GM21526 (cell line): ENCODE data around the gene C14orf180.
"Not testable (repeated sequence)": the region's sequence is repeated elsewhere in the genome, so short reads cannot be mapped to it uniquely, and the experiment has no call there.

Source experiments
- ATAC-seq: cut with Tn5 transposase; IDR thresholded peaks from one replicate; pipeline ENCODE4 v1.9.1; 2021; ENCODE audit warnings: moderate library complexity; ENCODE audit not compliant: unreplicated experiment, low FRiP score

The C14orf180 gene

DNA sequence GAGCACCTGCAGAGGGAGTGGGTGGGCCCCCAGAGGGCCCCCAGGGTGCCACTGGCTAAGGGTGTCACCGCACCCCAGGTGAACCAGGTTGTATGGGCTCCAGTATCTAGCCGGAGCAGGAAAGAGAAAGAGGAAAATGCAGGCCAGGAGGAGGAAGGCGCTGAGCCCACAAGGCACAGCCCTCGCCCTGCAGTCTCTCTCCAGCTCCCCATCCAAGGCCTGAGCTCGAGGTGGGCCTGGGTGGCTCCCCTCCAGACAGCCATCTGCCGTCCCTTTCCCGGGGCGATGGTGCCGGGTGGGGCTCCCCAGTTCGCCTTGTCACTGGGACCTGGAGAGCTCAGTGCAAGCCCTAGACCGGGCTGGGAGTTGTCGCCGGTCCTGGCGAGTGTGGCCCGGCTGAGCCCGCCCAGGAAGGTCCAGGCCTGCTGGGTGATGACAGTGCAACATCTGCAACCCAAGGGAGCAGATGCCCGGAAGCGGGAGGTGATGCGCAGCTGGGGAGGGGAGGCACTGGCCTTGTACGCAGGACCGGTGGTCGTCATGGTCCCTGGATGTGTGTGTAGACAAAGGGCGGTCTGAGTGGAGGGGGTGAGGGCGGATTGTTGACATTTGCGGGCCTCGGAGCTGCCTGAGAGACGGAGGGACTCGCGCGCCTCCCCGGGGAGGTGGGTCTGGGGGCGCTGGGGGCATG is 24.3 kb downstream of the C14orf180 start:
- ATAC-seq: no peak

DNA sequence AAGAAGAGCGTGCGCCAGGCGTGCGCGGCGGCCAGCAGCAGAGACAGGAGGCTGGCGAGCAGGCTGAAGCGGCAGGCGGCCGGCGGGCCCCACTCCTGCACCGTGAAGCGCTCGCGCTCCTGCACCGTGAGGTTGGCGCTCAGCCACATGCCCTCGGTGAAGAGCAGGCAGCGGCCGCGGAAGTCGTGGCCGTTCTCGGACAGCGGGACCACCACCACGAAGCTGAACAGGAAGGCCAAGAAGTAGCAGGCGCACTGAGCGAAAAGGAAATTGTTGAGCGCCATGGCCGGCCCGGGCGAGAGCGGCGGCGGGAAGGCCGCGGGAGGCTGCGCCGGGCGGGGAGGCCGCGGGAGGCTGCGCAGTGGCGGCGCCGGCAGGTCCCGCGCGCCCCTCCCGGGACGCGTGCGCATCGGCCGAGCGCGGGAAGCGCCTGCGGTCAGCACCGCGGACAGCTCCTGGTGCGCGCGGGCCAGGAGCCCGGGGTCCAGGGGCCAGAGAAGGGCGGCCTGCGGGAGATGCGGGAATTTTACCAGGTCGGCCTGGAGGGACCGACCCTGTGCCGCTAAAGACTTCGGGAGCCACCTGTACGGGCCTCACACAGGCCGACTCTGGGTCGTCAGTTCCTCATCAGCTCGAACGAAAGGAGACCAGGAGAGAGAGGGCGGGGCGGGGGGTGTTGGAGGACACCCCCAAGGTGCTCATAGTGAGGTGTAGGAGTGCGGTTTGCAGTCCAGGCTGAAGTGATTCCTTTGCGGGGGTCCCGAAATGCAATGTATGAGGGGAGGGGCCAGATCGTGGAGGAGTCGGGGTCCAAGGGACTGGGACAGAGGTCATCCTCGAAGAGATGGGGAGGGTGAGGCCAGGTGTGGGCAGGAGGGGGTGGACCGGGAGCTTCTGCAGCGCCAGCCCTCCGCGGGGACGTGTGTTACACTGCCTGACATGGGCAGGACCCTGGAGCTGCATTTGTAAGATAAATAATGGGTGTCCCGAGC is 25.2 kb downstream of the C14orf180 start, which contains the start of gene TMEM179:
Gene TMEM179, minus strand, starts transcription at position 315 of the 992 bp plus-strand sequence. Its CDS starts 31 bp downstream, at position 284.
- ATAC-seq: no peak

- no peak for ATAC-seq
Observed at GRCh38 chr14:104609666-104610065, 30.1 kb downstream of the C14orf180 start.

DNA sequence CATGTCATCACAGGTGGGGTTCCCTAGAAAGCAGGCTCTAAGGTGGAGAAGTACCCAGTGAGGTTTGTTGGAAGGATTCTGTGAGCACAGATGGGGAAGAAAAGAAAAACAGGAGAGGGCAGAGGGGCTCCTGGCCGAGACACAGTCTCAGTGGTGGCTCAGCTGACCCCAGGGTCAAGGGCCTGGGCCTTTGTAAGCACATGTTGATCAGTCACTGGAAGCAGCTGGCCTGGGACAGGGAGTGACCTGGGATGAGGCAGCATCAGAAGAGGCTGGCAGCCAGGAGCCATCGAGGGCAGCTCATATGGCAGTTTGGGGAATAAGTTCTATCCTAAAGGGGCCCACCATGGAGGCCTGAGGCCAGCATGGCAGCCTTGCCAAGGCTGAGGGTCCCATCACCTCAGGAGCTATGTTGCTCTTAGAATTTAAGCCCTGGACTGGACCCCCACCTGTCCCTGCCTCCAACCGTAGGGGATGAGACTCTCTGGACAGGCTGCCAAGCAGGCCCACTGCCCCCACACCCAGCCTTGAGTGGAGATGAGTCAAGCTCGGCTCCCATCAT is 31.3 kb downstream of the C14orf180 start:
- no peak for ATAC-seq

DNA sequence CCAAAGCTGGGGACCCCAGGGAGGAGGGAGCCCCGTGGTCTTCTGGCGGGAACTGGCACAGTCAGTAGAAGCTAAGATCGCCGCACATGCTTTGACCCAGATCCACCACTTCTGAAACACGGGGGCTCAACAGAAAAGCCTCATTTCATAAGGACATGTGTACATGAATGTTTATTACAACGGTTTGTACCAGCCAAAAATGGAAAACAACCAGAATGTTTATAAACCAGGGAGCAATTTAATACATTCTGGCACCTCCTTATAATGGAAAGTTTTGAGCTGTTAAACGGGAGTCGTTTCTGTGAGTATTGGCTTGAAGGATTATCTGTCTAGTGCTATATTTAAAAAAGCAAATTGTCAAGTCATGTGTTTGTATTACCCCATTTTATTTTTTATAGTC is 32.3 kb downstream of the C14orf180 start:
- no peak for ATAC-seq

- no peak for ATAC-seq
Observed at GRCh38 chr14:104614126-104614812, 34.7 kb downstream of the C14orf180 start.

DNA sequence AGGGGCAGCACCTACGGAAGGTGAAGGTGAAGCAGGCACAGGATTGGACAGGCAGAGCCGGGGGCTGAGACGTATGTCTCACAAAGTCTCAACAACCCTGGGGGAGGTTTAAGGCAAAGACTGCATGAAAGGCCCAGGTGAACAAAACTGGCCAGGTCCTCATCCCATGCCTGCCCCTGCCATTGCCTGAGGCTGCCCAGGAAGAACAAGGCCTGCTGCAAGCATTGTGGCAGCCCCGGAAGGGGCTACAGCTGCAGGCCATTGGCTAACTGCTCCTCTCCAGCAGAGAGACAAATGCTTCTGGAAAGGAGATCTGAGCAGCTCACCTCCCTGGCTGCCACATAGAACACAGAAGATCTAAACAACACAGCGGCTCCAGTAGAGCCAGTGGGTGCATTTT is 45.4 kb downstream of the C14orf180 start:
- no peak for ATAC-seq

DNA sequence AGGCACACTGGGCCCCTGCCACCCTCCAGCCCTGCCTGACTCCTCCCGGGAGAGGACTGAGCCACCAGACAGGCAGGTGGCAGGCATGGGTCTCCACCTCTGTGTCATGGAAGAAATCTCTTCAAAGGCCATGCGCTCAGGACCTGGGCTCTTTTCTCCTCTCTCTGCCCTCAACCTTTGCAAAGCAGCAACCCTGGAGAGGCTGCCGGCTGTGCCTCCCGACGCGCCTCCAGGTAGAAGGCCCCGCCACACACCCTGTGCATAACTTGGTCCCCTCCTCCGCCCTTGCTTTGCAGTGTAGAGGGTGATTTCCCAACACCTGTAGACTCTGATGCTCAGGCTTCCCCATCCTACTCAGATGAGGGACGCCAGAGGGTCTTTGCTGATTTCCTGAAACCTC is 53.2 kb downstream of the C14orf180 start:
- ATAC-seq: no peak

- no peak for ATAC-seq
Observed at GRCh38 chr14:104633276-104634137, 53.9 kb downstream of the C14orf180 start.

- no peak for ATAC-seq
Observed at GRCh38 chr14:104634138-104634760, 54.7 kb downstream of the C14orf180 start.

GRCh38 chr14:104634886-104635570 is 55.5 kb downstream of the C14orf180 start:
- no peak for ATAC-seq

GRCh38 chr14:104635717-104636116 is 56.2 kb downstream of the C14orf180 start:
- no peak for ATAC-seq

GRCh38 chr14:104636131-104636530 is 56.6 kb downstream of the C14orf180 start:
- ATAC-seq: no peak

- ATAC-seq: not testable (repeated sequence)
Observed at GRCh38 chr14:104636846-104637545, 57.4 kb downstream of the C14orf180 start.

- no peak for ATAC-seq
Observed at GRCh38 chr14:104637546-104638003, 58.0 kb downstream of the C14orf180 start.

GRCh38 chr14:104638190-104638589 is 58.6 kb downstream of the C14orf180 start:
- no peak for ATAC-seq

GRCh38 chr14:104638927-104639450 is 59.4 kb downstream of the C14orf180 start:
- no peak for ATAC-seq

- ATAC-seq: no peak
Observed at GRCh38 chr14:104639471-104639870, 59.9 kb downstream of the C14orf180 start.
